ENCODE measurements around the gene BABAM2. TPM values are rescaled to one million over a fixed set of nuclear protein-coding genes. Genes with fewer than 3 reads are reported as not detected.

BABAM2 gene
- total and polyA plus RNA-seq, 9 of the 15 experiments (the other 6 are each of a cell fraction or from before 2014, with no cell fraction given): 10.9 to 37.4 (median 25.6) TPM

GRCh38 chr2:28359222-28360057, 468.9 kb downstream of the BABAM2 start (continued):
- TF ChIP-seq ZNF639 (CRISPR knock-in tag; conservative IDR thresholded peaks at IDR 0.05 in 1 of 2, IDR thresholded peaks at IDR 0.05 in 1 of 2): peak in 1 of 2 experiments; percentile 93; a peak in 2 of 4 replicates
- peak; percentile 79 for TF ChIP-seq CREB3 (tag; conservative IDR thresholded peaks at IDR 0.05; ENCODE audit: low read depth)
- TF ChIP-seq JUND (IDR thresholded peaks at IDR 0.05; ENCODE audit: borderline replicate concordance, low read depth, low read length): peak; percentile 97
- peak; percentile 96 for TF ChIP-seq JUND (tag; IDR thresholded peaks at IDR 0.05; ENCODE audit: borderline replicate concordance, low read depth, low read length)
- 0 out of 2 replicates have a peak, but pooled peaks have one; percentile 24 for TF ChIP-seq MTA2 (IDR thresholded peaks at IDR 0.05; ENCODE audit: low read depth)
- TF ChIP-seq, protein P1, sequence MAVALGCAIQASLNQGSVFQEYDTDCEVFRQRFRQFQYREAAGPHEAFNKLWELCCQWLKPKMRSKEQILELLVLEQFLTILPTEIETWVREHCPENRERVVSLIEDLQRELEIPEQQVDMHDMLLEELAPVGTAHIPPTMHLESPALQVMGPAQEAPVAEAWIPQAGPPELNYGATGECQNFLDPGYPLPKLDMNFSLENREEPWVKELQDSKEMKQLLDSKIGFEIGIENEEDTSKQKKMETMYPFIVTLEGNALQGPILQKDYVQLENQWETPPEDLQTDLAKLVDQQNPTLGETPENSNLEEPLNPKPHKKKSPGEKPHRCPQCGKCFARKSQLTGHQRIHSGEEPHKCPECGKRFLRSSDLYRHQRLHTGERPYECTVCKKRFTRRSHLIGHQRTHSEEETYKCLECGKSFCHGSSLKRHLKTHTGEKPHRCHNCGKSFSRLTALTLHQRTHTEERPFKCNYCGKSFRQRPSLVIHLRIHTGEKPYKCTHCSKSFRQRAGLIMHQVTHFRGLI (CRISPR knock-in tag; IDR thresholded peaks at IDR 0.05): peak; percentile 92
- TF ChIP-seq ID3 (CRISPR knock-in tag; IDR thresholded peaks at IDR 0.05): no peak
- peak; percentile 83; the same call in 1 of the 2 replicates for TF ChIP-seq ID3 (tag; IDR thresholded peaks at IDR 0.05)
- no peak for TF ChIP-seq NR2C2 (CRISPR knock-in tag; IDR thresholded peaks at IDR 0.05)
- peak; percentile 92 for TF ChIP-seq NR2C2 (tag; IDR thresholded peaks at IDR 0.05)
- TF ChIP-seq MAZ (CRISPR knock-in tag; conservative IDR thresholded peaks at IDR 0.05 in 1 of 2, IDR thresholded peaks at IDR 0.05 in 1 of 2): peak; percentile 51 to 58; a peak in 1 of 4 replicates
- TF ChIP-seq, protein P2, sequence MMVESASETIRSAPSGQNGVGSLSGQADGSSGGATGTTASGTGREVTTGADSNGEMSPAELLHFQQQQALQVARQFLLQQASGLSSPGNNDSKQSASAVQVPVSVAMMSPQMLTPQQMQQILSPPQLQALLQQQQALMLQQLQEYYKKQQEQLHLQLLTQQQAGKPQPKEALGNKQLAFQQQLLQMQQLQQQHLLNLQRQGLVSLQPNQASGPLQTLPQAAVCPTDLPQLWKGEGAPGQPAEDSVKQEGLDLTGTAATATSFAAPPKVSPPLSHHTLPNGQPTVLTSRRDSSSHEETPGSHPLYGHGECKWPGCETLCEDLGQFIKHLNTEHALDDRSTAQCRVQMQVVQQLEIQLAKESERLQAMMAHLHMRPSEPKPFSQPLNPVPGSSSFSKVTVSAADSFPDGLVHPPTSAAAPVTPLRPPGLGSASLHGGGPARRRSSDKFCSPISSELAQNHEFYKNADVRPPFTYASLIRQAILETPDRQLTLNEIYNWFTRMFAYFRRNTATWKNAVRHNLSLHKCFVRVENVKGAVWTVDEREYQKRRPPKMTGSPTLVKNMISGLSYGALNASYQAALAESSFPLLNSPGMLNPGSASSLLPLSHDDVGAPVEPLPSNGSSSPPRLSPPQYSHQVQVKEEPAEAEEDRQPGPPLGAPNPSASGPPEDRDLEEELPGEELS (CRISPR knock-in tag; IDR thresholded peaks at IDR 0.05; ENCODE audit: borderline replicate concordance): peak; percentile 90; the same call in 1 of the 2 replicates
- TF ChIP-seq ZNF143 (CRISPR knock-in tag; IDR thresholded peaks at IDR 0.05): no peak
- TF ChIP-seq KDM5B (IDR thresholded peaks at IDR 0.05; ENCODE audit: insufficient replicate concordance, low read depth, low read length): no peak
- peak; percentile 81 for TF ChIP-seq CBFA2T3 (IDR thresholded peaks at IDR 0.05)
- TF ChIP-seq MTA1 (IDR thresholded peaks at IDR 0.05; ENCODE audit: borderline replicate concordance): peak; percentile 84; the same call in 1 of the 2 replicates
- TF ChIP-seq, protein P3, sequence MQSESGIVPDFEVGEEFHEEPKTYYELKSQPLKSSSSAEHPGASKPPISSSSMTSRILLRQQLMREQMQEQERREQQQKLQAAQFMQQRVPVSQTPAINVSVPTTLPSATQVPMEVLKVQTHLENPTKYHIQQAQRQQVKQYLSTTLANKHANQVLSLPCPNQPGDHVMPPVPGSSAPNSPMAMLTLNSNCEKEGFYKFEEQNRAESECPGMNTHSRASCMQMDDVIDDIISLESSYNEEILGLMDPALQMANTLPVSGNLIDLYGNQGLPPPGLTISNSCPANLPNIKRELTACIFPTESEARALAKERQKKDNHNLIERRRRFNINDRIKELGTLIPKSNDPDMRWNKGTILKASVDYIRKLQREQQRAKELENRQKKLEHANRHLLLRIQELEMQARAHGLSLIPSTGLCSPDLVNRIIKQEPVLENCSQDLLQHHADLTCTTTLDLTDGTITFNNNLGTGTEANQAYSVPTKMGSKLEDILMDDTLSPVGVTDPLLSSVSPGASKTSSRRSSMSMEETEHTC (IDR thresholded peaks at IDR 0.05): peak; percentile 78
- TF ChIP-seq BCL6 (CRISPR knock-in tag; IDR thresholded peaks at IDR 0.05): peak; percentile 52; the same call in 1 of the 2 replicates
